Osteocyte (in vitro differentiated cells): Measurements from ENCODE around the gene DDTL. TPM values are rescaled to one million over a fixed set of nuclear protein-coding genes. Genes with fewer than 3 reads are reported as not detected.
"Not testable (repeated sequence)": the region's sequence is repeated elsewhere in the genome, so short reads cannot be mapped to it uniquely, and the experiment has no call there.

Experiments used
- DNase-seq: peaks from one replicate; pipeline ENCODE4 v3.0.0; 2021; ENCODE audit warnings: mixed read lengths; ENCODE audit not compliant: unreplicated experiment; ENCODE audit errors: extremely low spot score
- H3K27ac Mint-ChIP-seq: one replicate; pipeline ENCODE4 v1.8.0; 2021; ENCODE audit warnings: mild to moderate bottlenecking, mixed read lengths; ENCODE audit not compliant: unreplicated experiment
- H3K27me3 Mint-ChIP-seq: one replicate; pipeline ENCODE4 v1.8.0; 2021; ENCODE audit warnings: mixed read lengths; ENCODE audit not compliant: unreplicated experiment
- H3K36me3 Mint-ChIP-seq: one replicate; pipeline ENCODE4 v1.8.0; 2021; ENCODE audit warnings: mixed read lengths; ENCODE audit not compliant: unreplicated experiment
- H3K4me1 Mint-ChIP-seq: one replicate; pipeline ENCODE4 v1.8.0; 2021; ENCODE audit warnings: mixed read lengths; ENCODE audit not compliant: unreplicated experiment
- H3K4me3 Mint-ChIP-seq: one replicate; pipeline ENCODE4 v1.8.0; 2021; ENCODE audit warnings: mild to moderate bottlenecking, moderate library complexity, mixed read lengths; ENCODE audit not compliant: unreplicated experiment
- H3K9me3 Mint-ChIP-seq: one replicate; pipeline ENCODE4 v1.8.0; 2021; ENCODE audit warnings: mixed read lengths; ENCODE audit not compliant: unreplicated experiment
- CTCF ChIP-seq: fragments of 200-600 bp; sonication (generic); IDR thresholded peaks from 2 replicates; pipeline ENCODE4 v1.5.0; 2021; ENCODE audit warnings: antibody characterized with exemption, mild to moderate bottlenecking, moderate library complexity
- total RNA-seq: library from RNA; stranded (reverse); gene quantifications from 2 replicates; pipeline ENCODE4 v1.2.1, GENCODE V29; 2021

The DDTL gene
- total RNA-seq, 1 donor from 2014 or later = not detected

GRCh38 chr22:23970816-23971486 is 4.3 kb downstream of the DDTL start:
- Mint-ChIP-seq H3K27ac (no peak overlapping the region), H3K4me1 (peaks cover 2% of the 10 kb centered on the region), H3K9me3 (no peaks in the 10 kb centered on the region), H3K36me3 (peaks cover 17% of the 10 kb centered on the region), H3K4me3 (no peak overlapping the region), H3K27me3 (no peaks in the 10 kb centered on the region)
- TF ChIP-seq CTCF = no peak
- DNase-seq = no peak

GRCh38 chr22:23971927-23972326 is 5.2 kb downstream of the DDTL start:
- not testable (repeated sequence) for DNase-seq, H3K27me3 Mint-ChIP-seq, H3K9me3 Mint-ChIP-seq, H3K4me3 Mint-ChIP-seq, H3K4me1 Mint-ChIP-seq, H3K27ac Mint-ChIP-seq
- peaks cover 17% of the 10 kb centered on the region for H3K36me3 Mint-ChIP-seq

GRCh38 chr22:23974345-23974744 is 7.7 kb downstream of the DDTL start, which contains the start of gene DDT:
TSS of gene DDT (minus strand) at chr22:23974441. CDS start at chr22:23974414, 27 bp downstream.
- not testable (repeated sequence) for H3K27me3 Mint-ChIP-seq, H3K4me1 Mint-ChIP-seq, H3K9me3 Mint-ChIP-seq, DNase-seq, H3K4me3 Mint-ChIP-seq, H3K27ac Mint-ChIP-seq
- H3K36me3 Mint-ChIP-seq = peaks cover 17% of the 10 kb centered on the region

GRCh38 chr22:23974836-23975352 is 8.2 kb downstream of the DDTL start:
- not testable (repeated sequence) for DNase-seq, H3K27ac Mint-ChIP-seq, H3K4me3 Mint-ChIP-seq, H3K27me3 Mint-ChIP-seq, H3K9me3 Mint-ChIP-seq, H3K4me1 Mint-ChIP-seq
- peaks cover 17% of the 10 kb centered on the region for H3K36me3 Mint-ChIP-seq

- not testable (repeated sequence) for H3K4me1 Mint-ChIP-seq, H3K27me3 Mint-ChIP-seq, H3K36me3 Mint-ChIP-seq, H3K27ac Mint-ChIP-seq, H3K4me3 Mint-ChIP-seq, DNase-seq, H3K9me3 Mint-ChIP-seq
Measured at GRCh38 chr22:23977304-23977703, 10.6 kb downstream of the DDTL start.

GRCh38 chr22:23979557-23980240 is 13.0 kb downstream of the DDTL start, which contains the start of gene GSTT2:
TSS of gene GSTT2 (plus strand) at chr22:23980134.
- not testable (repeated sequence) for DNase-seq, H3K9me3 Mint-ChIP-seq, H3K27me3 Mint-ChIP-seq, H3K36me3 Mint-ChIP-seq, H3K4me1 Mint-ChIP-seq, H3K27ac Mint-ChIP-seq, H3K4me3 Mint-ChIP-seq

GRCh38 chr22:23980567-23980966 is 13.9 kb downstream of the DDTL start:
- H3K27ac Mint-ChIP-seq, H3K27me3 Mint-ChIP-seq, H3K4me1 Mint-ChIP-seq, H3K9me3 Mint-ChIP-seq, H3K36me3 Mint-ChIP-seq, H3K4me3 Mint-ChIP-seq, DNase-seq: not testable (repeated sequence)

GRCh38 chr22:23984430-23984829 is 17.7 kb downstream of the DDTL start:
- no peaks in the 10 kb centered on the region for H3K27me3 Mint-ChIP-seq
- no peak overlapping the region for H3K27ac Mint-ChIP-seq
- no peak for DNase-seq
- no peak for TF ChIP-seq CTCF
- no peak overlapping the region for H3K4me3 Mint-ChIP-seq
- H3K36me3 Mint-ChIP-seq = no peaks in the 10 kb centered on the region
- no peaks in the 10 kb centered on the region for H3K9me3 Mint-ChIP-seq
- H3K4me1 Mint-ChIP-seq = no peaks in the 10 kb centered on the region

- not testable (repeated sequence) for H3K4me3 Mint-ChIP-seq, DNase-seq, H3K9me3 Mint-ChIP-seq, H3K4me1 Mint-ChIP-seq, H3K27ac Mint-ChIP-seq, H3K36me3 Mint-ChIP-seq, H3K27me3 Mint-ChIP-seq
Measured at GRCh38 chr22:23986089-23986488, 19.4 kb downstream of the DDTL start.

GRCh38 chr22:23986538-23987178 is 20.0 kb downstream of the DDTL start:
- DNase-seq, H3K36me3 Mint-ChIP-seq, H3K27me3 Mint-ChIP-seq, H3K4me3 Mint-ChIP-seq, H3K9me3 Mint-ChIP-seq, H3K4me1 Mint-ChIP-seq, H3K27ac Mint-ChIP-seq: not testable (repeated sequence)
